Cardiac fibroblast (primary cell): ENCODE measurements around the gene CASP3.
"Not testable (repeated sequence)": the region's sequence is repeated elsewhere in the genome, so short reads cannot be mapped to it uniquely, and the experiment has no call there.

Experiments
- DNase-seq, 2 donors: peaks; one replicate each; pipeline versions ENCODE4 v3.0.0 to v3.0.0-alpha.2; 2010; ENCODE audit warnings: low read depth in 2 of 2
- H3K4me3 ChIP-seq, 2 donors: replicated peaks in 1 of 2; 1 replicate in 1 of 2; 2 replicates in 1 of 2; pipeline ENCODE4 v1.5.1; 2011; ENCODE audit warnings: low read depth in 2 of 2, low read length in 2 of 2, mild to moderate bottlenecking in 2 of 2, moderate library complexity in 1 of 2
- CTCF ChIP-seq: IDR thresholded peaks from one replicate; pipeline ENCODE4 v1.5.1; 2011; ENCODE audit warnings: low read depth, mild to moderate bottlenecking, low read length, inconsistent platforms

Gene CASP3

GRCh38 chr4:184620212-184620867 is 28.9 kb downstream of the CASP3 start:
- no peak for DNase-seq
- TF ChIP-seq CTCF = no peak
- H3K4me3 ChIP-seq = no peak overlapping the region

GRCh38 chr4:184617600-184618196 is 31.5 kb downstream of the CASP3 start:
- peak in 1 of 2 donors; percentile 56 for DNase-seq
- no peak overlapping the region for H3K4me3 ChIP-seq

GRCh38 chr4:184616633-184617551 is 32.4 kb downstream of the CASP3 start:
- H3K4me3 ChIP-seq = no peak overlapping the region
- no peak for TF ChIP-seq CTCF
- no peak for DNase-seq

More at GRCh38 chr4:184617600-184618196, 31.5 kb downstream of the CASP3 start:
- no peak for TF ChIP-seq CTCF

GRCh38 chr4:184616168-184616567 is 33.1 kb downstream of the CASP3 start:
- not testable (repeated sequence) for DNase-seq, H3K4me3 ChIP-seq

- no peak for DNase-seq
- H3K4me3 ChIP-seq = no peak overlapping the region
- TF ChIP-seq CTCF = no peak
Observed at GRCh38 chr4:184614509-184614908, 34.7 kb downstream of the CASP3 start.

- DNase-seq = no peak
- no peak for TF ChIP-seq CTCF
- H3K4me3 ChIP-seq = no peak overlapping the region
Observed at GRCh38 chr4:184613405-184613804, 35.8 kb downstream of the CASP3 start.

GRCh38 chr4:184612074-184612473 is 37.2 kb downstream of the CASP3 start:
- no peak for TF ChIP-seq CTCF
- DNase-seq = no peak
- H3K4me3 ChIP-seq = no peak overlapping the region

- not testable (repeated sequence) for H3K4me3 ChIP-seq, DNase-seq
Observed at GRCh38 chr4:184607429-184607828, 41.8 kb downstream of the CASP3 start.

- H3K4me3 ChIP-seq, DNase-seq: not testable (repeated sequence)
Observed at GRCh38 chr4:184602857-184603256, 46.4 kb downstream of the CASP3 start.

GRCh38 chr4:184600982-184601381 is 48.3 kb downstream of the CASP3 start:
- not testable (repeated sequence) for DNase-seq

More at GRCh38 chr4:184600982-184601381, 48.3 kb downstream of the CASP3 start:
- not testable (repeated sequence) for H3K4me3 ChIP-seq
